Erythroblast (primary cell): Measurements from ENCODE around the gene VSTM2L.

Source experiments
- GATA1 ChIP-seq: IDR thresholded peaks from 2 replicates; pipeline ENCODE4 v1.6.1; 2011; ENCODE audit warnings: low read depth, mild to moderate bottlenecking, control low read depth, low read length, moderate library complexity
- POLR2A ChIP-seq: IDR thresholded peaks from 2 replicates; pipeline ENCODE4 v1.6.1; 2011; ENCODE audit warnings: mild to moderate bottlenecking, low read length

- TF ChIP-seq POLR2A (no peak), GATA1 (no peak)
These were observed 535 bp downstream of the VSTM2L start for GRCh38 chr20:37903317-37904007.
